ENCODE measurements around the gene ZRANB1.

DNA sequence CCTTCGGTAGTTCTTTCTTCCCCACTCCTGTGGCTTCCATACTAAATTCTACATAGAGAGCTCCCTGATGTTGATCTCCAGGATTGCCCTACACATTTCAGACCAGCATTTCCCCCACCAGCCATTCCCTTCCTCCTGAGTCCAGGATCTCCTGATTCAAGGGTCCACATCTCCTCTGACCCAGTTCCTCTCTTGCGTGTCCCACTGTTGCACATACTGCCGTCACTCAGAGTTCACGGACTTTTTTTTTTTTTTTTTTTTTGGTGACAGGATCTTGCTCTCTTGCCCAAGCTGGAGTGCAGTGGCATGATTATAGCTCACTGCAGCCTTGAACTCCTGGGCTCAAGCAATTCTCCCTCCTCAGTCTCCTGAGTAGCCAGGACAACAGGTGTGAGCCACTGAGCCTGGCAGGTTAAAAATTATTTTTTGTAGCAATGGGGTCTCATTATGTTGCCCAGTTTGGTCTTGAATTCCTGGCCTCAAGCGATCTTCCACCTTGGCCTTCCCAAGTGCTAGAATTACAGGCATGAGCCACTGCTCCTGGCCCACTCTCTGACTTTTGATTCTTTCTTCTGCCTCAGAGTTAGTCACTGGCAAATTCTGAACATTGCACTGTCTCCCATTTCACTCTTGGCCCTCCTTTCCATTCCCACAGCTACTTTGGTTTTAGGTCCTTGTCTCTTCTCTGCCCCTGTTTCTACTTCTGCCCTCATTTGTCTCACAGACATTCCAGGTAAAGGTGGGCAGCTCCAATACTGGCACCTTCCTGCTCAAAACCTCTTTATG is 29.6 kb upstream of the ZRANB1 start:
- TF ChIP-seq, protein P1, sequence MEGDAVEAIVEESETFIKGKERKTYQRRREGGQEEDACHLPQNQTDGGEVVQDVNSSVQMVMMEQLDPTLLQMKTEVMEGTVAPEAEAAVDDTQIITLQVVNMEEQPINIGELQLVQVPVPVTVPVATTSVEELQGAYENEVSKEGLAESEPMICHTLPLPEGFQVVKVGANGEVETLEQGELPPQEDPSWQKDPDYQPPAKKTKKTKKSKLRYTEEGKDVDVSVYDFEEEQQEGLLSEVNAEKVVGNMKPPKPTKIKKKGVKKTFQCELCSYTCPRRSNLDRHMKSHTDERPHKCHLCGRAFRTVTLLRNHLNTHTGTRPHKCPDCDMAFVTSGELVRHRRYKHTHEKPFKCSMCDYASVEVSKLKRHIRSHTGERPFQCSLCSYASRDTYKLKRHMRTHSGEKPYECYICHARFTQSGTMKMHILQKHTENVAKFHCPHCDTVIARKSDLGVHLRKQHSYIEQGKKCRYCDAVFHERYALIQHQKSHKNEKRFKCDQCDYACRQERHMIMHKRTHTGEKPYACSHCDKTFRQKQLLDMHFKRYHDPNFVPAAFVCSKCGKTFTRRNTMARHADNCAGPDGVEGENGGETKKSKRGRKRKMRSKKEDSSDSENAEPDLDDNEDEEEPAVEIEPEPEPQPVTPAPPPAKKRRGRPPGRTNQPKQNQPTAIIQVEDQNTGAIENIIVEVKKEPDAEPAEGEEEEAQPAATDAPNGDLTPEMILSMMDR (conservative IDR thresholded peaks at IDR 0.05 in 1 of 2, IDR thresholded peaks at IDR 0.05 in 1 of 2; ENCODE audit: extremely low read depth in 1 of 2, insufficient read depth in 1 of 2, low read depth in 1 of 2, low read length in 2 of 2), result no peak
- no peak for TF ChIP-seq EZH2 (IDR thresholded peaks at IDR 0.05; ENCODE audit: borderline replicate concordance, low read length)

Data from mammary epithelial cell (primary cell).